GM18867 (cell line): ENCODE data around the gene TNNT2.

Source experiments
- ATAC-seq: cut with Tn5 transposase; IDR thresholded peaks from one replicate; pipeline ENCODE4 v1.9.1; 2021; ENCODE audit warnings: mild to moderate bottlenecking, moderate library complexity; ENCODE audit not compliant: unreplicated experiment

The TNNT2 gene

DNA sequence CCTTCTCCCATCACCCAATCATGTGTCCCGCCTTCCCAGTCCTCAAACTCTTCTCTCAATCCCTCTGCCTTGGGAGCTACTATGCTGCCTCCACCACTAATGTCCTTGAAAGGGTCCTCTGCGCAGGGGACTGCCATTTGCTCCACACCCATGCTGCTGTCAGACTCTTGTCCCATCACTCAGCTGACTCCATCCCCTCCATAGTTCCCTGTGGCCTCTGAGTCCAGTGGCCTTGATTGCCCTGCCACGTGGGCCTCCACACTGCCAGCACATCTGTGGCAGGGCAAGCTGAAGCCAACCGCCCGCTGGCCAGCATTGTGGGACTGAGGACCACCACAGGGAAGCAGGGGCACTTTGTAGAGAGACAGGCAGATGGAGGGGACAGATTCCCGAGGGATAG is 1.3 kb upstream of the TNNT2 start:
- ATAC-seq, result no peak

DNA sequence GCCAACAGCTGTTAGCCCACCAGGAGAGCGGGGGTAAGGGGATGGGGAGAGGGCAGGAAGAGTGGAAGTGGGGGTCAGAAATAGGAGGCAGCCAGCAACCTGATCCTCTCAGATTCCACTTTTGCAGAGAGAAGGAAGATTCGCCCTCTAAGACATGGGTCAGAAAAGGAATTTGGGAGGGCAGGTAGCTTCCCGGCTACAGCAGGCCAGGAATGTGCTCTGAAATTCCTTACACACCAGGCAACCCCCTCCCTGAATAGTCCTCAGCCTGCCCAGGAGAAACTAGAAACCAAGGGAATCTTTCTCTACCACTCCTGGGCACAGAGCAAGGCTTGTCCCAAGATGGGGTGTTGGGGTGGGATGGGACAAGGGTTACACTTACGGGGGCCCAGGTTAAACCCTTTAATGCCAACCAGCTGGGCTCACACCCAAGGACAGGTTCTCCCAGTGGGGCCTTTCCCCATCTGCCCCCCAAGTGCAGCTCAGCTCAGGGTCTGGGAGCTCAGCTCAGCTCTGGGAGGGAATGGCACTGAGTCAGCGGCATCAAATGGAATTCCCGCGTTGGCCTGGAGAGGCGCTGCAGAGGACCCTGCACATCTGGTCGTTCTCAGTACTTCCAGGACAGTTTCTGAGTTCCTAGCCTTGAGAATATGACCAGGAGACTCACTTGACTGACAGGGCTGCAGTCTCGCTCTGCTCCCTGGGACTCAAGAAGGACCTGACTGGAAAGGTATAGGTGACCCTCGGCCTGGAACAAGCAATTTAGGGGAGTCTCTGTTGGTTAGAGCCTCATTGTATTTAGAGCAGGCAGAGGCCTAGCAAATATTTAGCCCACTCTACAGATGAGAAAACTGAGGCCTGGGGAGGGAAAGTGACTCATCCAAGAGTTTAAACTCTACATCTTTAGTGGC is 761 bp downstream of the TNNT2 start:
- no peak for ATAC-seq

DNA sequence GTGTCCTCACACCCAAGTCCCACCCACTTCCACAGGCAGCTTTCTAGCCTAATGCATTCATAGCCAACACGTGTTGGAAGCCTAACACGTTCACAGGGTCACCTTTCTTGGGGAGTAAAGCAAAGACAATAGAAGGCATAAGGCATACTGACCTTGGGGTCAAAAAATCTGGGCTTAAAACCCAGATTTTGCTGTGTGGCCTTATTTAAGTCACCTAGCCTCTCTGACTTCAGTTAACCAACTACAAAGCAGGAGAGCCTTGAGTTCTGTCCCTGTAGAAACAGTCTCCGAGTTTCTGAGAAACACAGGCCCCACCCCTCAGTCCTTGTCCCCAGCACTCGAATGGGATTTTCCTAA is 1.4 kb downstream of the TNNT2 start:
- ATAC-seq, result no peak

DNA sequence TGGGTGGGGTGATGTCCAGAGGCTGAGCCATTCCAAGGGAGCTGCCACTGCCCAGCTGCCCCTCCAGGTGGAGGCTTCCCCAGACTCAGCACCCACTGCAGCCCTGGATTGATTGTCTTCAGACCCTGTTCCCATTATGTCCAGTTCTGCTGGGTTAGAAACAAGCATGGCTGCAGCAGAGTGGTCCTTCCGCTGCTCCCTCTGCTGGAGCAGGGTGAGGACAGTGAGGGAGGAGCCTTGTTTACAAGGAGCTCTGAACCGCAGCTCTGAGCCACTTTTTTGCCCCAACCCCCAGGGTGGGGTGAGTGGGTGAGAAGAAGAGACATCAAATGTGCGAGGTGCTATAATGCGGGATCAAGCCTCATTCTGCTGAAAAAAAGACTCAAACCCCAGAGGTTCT is 2.3 kb downstream of the TNNT2 start:
- ATAC-seq, result no peak

DNA sequence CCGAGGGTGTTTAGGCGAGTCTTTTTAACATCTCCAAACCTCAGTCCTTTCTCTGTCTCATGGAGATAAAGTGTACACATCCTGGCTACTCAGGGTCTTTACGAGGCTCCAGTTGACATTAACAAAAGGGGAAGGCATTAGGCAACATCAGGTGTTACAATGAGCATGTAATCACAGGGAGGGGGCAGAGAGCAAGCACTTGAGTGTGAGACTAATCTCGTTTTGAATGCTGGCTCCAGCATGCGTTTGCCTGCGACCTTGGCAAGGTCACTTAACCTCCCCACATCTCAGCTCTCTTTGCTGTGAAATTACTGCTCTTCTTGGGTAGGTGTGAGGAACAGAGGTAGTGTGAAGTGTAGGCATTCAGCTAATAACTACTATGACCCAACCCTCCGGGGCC is 3.1 kb downstream of the TNNT2 start:
- ATAC-seq, result no peak

DNA sequence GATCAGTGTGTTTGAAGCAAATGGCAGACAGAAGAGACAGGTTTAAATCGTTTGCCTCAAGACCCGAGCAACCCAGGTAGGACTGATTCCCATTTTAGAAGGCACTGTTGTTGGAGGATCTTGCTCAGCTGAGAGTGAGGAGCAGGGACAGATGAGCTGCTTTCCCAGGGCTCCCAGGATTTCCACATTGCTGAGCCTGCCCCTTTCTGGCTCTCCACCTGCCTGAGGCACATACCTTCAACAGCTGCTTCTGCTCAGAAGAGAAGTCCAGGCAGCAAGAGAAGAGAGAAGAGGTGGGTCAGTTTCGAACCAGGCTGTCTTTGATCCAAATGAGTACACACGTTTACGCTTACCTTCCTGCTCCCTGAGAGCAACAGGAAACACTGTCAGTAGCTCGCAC is 5.7 kb downstream of the TNNT2 start:
- ATAC-seq, result no peak

DNA sequence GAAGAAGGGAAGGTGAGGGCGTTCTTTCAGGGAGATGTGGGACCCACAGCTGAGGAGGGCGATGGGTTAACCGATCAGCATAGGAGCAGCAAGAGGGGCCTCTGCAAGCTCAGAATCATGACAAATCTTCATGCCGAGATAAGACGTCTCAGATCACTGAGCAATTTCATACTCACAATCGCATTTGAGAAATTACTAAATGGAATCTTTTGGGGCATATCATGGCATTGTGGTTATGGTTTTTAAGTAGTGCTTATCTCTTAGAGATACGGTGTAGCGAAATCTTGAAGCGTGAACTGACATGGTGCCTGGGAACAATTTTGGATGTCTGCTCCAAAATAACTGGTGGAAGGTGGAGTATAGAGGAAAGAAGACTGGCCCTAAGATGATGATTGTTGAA is 6.2 kb downstream of the TNNT2 start:
- no peak for ATAC-seq

DNA sequence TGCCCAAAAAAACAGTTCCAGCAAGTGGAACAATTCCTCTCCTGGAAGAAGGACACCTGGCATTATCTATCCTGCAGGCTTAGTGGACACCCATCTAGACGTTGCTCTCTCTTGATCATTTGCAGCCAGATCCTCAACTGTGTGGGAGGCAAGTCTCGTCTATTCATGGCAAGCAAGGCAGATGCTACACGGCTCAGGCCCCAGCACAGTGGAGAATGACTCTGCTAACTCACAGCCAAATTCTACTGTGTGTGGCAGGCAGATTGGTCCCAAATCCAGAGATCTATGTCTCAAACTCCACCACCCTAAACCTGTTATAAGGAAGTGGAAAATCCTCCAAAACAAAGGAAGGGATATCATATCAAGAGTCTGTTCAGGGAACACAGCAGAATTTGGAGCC is 7.0 kb downstream of the TNNT2 start:
- no peak for ATAC-seq

DNA sequence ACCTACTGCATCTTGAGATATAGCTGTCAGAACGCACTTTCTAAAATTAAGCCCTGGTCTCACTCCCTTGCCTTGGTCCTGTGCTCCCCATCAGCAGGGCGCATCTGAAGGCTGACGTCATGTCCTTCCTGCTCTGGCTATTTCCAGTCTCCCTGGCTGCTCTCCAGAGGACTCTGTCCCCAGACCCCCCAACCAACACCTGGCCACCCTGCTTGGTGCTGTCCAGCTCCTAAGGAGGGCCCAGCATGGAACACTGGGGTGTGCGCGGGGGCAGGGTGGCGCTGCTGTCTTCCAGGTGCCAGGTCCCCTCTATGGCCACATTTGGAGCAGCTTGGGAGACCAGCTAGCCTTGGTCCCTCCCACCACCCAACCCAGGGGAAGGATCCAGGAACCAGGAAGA is 8.3 kb downstream of the TNNT2 start:
- ATAC-seq, result no peak

DNA sequence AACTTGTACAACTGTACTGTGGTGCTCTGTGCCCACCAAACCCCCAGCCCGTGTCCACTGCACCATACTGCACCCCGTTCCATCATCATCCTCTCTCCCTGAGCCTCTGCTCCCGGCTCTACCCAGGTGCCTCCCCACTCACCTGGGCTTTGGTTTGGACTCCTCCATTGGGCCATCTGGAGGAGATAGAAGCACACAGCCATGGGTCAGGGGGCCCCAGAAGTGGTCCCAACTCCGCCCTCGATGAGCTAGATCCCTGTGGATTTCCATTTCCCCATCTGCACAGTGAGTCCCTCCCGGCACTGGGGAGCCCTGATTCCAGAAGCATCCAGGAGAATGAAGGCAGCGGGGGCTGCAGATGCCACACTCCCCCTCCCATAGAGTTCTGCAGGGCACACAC is 10.8 kb downstream of the TNNT2 start:
- ATAC-seq, result no peak

DNA sequence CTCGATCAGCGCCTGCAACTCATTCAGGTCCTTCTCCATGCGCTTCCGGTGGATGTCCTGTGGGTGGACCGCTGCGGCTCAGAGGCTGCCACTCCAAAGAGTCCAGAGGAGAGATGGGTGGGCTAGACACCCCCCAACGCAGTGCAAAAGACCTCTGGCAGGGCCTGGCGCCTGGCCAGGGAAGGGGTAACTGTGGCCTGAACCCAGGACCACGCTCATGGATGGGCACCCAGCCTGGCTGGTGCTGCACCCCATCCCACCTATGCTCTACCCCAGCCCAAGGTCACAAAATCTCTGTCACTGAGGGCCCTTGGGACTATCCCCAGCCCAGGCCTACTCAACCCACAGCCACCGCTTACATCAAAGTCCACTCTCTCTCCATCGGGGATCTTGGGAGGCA is 12.2 kb downstream of the TNNT2 start:
- no peak for ATAC-seq

DNA sequence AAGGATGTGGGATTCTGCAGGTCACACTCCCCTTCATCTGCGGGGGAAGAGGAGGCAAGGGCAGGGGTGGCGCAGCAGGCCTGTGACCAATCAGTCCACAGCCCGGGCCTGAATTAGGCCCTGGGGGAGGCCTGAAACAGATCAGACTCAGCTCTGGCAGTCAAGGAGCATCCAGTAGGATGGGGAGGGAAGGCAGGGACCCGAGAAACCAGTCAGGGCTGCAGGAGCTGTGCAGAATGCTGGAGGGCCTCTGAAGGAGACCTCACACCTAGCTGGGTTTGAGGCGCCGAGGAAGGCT is 12.7 kb downstream of the TNNT2 start:
- ATAC-seq, result no peak

DNA sequence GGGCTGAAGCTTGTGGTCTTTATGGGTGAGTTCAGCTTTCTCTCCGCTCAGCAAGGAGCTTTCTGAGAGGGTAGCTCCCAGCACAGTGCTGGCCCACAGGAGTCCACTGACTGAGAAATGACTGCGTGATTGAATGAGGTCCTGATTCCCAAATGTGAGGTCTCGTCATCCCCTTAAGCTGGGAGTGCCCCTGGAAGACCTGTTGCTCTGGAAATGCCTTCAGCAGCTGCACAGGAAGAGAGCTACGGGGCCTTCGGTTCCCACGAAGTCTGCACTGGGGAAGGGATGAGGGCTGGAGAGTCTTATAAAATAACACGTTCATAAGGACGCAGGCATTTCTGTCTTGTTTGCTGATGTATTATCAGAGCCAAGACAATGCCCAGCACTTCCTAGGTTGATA is 14.0 kb downstream of the TNNT2 start:
- no peak for ATAC-seq

DNA sequence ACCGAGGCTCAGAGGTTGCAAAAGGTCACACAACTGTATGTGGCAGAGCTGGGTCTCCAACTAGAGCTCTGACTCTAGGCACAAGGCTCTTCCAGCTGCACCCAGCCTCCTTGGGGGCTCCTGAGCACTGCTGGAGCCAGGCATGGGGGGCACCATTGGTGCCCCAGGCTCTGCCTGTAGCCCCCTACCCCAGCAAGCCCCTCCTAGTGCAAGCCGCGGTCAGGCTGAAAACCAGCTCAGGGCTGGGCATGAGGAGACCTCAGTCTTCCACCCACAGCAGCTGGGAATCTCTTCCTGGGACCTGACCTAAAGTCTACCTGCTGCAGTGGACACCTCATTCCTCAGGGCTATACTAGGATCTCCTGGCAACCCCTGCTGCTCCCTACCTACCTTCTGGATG is 14.6 kb downstream of the TNNT2 start:
- ATAC-seq, result no peak

DNA sequence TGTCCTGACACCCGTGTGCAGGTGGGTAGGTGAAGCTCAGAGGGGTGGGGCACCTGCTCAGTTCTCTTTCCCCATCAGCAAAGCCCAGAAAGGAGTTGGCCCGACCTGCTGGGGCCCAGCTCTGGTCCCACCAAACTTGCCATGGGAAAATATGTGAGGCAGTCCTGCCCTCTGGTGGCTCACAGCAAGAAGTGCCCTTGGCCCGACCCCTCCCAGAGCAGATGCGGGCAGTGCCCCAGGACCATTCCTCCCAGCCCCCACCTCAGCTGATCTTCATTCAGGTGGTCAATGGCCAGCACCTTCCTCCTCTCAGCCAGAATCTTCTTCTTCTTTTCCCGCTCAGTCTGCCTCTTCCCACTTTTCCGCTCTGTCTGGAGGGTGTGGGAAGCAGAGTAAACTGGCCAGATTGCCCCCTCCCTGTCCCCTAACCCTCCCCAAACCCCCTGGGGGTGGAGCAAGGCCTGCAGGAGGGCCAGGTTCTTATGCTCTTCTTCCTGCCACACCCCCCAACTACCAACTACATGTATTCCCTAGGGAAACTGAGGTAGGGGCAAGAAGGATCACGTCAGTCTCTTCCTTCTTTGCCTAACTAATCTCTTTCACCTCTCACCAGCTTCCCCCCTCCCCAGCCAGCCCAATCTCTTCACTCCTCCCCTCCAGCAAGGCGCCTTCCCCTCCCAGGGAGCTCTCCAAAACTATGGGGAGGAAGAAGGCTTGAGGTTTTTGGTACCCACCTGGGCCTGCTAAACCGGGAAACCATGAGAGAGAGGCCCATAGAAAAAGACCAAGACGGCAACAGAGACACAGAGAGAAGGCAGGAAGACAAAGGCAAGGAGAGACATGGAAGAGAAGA is 15.6 kb downstream of the TNNT2 start:
- ATAC-seq, result no peak

DNA sequence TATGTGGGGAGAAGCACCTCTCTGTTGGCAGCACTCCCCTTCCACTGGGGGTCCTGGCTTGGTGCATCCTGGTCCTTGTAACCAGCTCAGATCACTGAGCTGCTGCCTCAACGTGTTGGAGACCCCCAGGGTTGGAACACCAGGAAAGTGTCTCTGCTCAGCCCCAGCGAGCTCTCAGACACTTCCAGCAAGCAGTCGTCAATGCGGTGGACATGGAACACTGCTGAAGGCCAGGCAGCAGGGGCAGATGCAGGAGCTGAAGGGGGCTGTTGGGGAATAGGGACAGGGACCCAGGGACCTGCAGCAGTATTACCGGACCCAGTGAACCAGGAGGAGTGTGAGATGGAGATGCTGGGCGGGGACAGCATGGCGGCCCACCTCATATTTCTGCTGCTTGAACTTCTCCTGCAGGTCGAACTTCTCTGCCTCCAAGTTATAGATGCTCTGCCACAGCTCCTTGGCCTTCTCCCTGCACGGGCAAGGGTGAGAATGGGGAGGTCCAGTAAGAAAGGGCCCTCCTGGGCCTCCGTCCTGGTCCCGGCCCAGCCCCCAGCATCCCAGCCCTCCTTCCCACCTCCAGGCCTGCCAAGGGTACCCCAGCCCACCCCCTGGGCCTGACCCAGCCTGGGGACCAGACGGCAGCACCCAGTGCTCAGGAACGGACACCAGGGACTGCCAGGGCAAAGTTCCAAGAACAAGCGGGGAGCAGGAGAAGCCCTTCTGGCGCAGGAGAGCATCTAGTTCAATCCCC is 16.4 kb downstream of the TNNT2 start:
- no peak for ATAC-seq

DNA sequence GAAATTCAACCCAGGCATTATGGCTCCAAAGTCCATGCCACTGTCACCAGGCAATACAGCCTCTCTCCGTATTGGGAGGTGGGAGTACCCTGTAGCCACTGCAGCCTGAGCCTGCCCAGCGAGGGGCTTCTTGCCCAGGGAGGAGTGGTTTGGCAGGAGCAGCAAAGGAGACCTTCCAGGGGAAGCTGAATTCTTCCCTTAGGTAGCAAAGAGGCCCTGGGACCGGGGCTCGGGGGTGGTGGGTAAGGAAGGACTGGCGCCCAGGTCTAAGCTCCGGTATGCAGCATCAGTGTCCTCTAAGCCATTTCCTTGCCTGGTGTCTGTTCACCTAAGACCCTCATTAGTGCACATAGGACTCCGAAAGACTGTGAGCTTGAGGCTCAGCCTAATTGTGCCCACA is 17.0 kb downstream of the TNNT2 start:
- no peak for ATAC-seq

DNA sequence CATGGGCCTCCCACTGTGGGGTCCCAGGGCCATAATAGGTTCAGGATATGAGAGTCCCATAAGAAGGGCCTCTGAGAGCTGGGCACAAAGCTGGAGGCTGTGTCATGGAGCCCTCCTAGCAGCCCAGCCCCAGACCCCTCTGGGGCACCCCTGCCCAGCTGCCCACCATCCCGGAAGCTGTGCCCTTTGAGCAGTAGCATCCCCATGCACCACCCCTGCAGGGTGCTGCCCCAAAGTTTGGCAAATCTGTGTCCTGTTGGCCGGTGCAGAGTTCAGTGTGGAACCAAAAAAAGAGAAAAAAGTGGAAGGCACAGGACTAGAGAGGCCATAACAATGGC is 17.6 kb downstream of the TNNT2 start:
- no peak for ATAC-seq

DNA sequence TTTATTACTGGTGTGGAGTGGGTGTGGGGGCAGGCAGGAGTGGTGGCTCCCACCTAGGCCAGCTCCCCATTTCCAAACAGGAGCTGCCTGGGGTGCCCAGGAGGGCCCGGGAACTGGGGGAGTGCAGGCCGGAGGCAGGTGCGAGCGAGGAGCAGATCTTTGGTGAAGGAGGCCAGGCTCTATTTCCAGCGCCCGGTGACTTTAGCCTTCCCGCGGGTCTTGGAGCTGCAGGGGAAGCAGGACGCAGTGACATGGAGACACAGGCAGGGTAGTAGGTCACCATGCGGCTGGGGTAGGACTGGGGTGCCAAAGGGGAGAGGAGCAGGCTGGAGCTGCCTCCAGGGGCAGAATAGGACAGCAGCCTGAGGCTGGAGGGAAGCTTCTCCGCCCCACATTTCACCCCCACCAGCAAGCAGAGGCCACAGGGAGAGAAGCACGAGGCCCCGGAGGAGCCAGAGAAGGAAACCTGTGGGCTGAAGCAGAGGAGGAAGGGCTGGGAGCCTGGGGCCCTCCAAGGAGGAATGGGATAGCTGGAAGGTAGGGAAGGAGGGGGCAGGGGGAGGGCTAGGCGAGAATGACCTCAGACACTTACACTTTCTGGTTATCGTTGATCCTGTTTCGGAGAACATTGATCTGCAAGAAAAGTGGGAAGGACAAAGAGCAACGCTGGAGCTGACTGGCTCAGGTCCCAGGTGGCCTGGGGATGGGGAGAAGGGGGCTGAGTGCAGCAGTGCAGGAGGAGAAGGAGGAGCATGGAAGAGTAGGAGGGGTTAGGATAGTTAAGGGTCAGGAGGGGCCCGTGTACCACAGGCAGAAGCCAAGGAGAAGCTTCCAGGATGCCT is 18.2 kb downstream of the TNNT2 start:
- no peak for ATAC-seq

DNA sequence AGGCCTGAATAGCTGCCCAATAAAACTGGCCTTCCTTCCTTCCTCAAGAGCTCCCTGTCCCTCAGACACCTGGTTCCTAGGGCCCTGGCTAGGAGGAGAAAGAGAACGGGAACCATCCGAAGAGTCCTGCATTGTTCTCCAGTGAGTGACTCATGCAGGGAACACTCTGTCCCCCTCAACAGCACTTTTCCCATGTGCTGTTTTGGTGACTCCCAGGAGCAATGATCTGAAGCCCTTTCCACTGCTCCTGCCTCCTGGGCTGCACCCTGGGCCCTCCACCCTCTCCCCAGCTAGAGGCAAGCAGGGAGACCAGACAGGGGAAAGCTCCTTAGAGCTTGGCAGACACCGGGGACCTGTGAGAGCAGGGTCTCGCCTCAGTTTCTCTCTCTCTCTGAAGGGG is 18.9 kb downstream of the TNNT2 start:
- ATAC-seq, result no peak
